ENCODE data around the gene ECSIT.
A peak's percentile ranks its signal among the peaks of the same experiment; 100 is the strongest.

ECSIT gene

GRCh38 chr19:11555246-11555645, 26.3 kb upstream of the ECSIT start:
- no peak for TF ChIP-seq CTCF (IDR thresholded peaks at IDR 0.05; ENCODE audit: low read length, missing control alignments)
- DNase-seq (ENCODE audit: low read depth) = no peak
- no peak overlapping the region for H3K4me3 ChIP-seq (replicated peaks; ENCODE audit: low read depth, low read length)

DNA sequence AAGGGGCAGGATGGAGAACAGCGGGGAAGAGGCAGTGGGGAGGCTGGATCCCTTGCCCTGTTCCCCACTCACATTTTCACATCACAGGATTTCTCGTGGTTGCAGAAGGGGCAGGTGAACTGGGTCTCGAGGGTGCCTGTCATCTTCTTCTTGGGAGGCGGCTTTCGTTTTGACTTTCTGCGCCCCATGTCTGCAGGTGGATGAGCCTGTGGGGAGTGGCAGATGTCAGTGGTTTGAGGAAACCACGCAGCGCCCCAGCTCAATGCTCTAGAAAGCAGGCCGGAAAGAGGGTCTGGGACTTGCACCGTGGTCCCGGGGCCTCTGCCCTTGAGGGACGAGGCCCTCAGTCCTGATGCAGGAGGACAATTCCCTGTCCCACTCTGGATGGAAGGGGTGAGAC, 25.2 kb upstream of the ECSIT start:
- DNase-seq (ENCODE audit: low read depth) = no peak
- H3K4me3 ChIP-seq (replicated peaks; ENCODE audit: low read depth, low read length) = no peak overlapping the region
- TF ChIP-seq CTCF (IDR thresholded peaks at IDR 0.05; ENCODE audit: low read length, missing control alignments) = no peak

- no peak overlapping the region for H3K4me3 ChIP-seq (replicated peaks; ENCODE audit: low read depth, low read length)
- TF ChIP-seq CTCF (IDR thresholded peaks at IDR 0.05; ENCODE audit: low read length, missing control alignments) = no peak
- DNase-seq (ENCODE audit: low read depth) = no peak
Observed at GRCh38 chr19:11552666-11553372, 23.9 kb upstream of the ECSIT start.

GRCh38 chr19:11551603-11552235, 22.8 kb upstream of the ECSIT start:
- no peak overlapping the region for H3K4me3 ChIP-seq (replicated peaks; ENCODE audit: low read depth, low read length)
- peak; percentile 31 for TF ChIP-seq CTCF (IDR thresholded peaks at IDR 0.05; ENCODE audit: low read length, missing control alignments)
- DNase-seq (ENCODE audit: low read depth) = no peak

- no peak for DNase-seq (ENCODE audit: low read depth)
- no peak overlapping the region for H3K4me3 ChIP-seq (replicated peaks; ENCODE audit: low read depth, low read length)
- no peak for TF ChIP-seq CTCF (IDR thresholded peaks at IDR 0.05; ENCODE audit: low read length, missing control alignments)
Observed at GRCh38 chr19:11550265-11550664, 21.3 kb upstream of the ECSIT start.

DNA sequence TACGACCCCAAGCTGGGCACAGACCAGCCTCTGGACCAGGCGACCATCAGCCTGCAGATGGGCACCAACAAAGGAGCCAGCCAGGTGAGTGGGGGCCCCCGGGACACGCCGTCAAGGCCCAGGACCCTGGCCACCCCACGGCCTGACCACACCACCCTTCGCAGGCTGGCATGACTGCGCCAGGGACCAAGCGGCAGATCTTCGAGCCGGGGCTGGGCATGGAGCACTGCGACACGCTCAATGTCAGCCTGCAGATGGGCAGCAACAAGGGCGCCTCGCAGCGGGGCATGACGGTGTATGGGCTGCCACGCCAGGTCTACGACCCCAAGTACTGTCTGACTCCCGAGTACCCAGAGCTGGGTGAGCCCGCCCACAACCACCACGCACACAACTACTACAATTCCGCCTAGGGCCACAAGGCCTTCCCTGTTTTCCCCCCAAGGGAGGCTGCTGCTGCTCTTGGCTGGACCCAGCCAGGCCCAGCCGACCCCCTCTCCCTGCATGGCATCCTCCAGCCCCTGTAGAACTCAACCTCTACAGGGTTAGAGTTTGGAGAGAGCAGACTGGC, 20.5 kb upstream of the ECSIT start:
- TF ChIP-seq CTCF (IDR thresholded peaks at IDR 0.05; ENCODE audit: low read length, missing control alignments) = no peak
- DNase-seq (ENCODE audit: low read depth) = no peak
- no peak overlapping the region for H3K4me3 ChIP-seq (replicated peaks; ENCODE audit: low read depth, low read length)
